Rectal smooth muscle tissue (tissue), 1 donor: ENCODE data around the gene BICRA.
"Not testable (repeated sequence)": the region's sequence is repeated elsewhere in the genome, so short reads cannot be mapped to it uniquely, and the experiment has no call there.

Experiments used
- H3K27ac ChIP-seq: one replicate; pipeline ENCODE4 v1.7.0; 2013; ENCODE audit warnings: low read depth, low read length, inconsistent platforms
- H3K27me3 ChIP-seq: one replicate; pipeline ENCODE4 v1.7.0; 2013; ENCODE audit warnings: low read length; ENCODE audit not compliant: control insufficient read depth, insufficient read depth
- H3K36me3 ChIP-seq: one replicate; pipeline ENCODE4 v1.7.0; 2013; ENCODE audit warnings: low read length; ENCODE audit not compliant: control insufficient read depth, insufficient read depth
- H3K4me1 ChIP-seq: one replicate; pipeline ENCODE4 v1.7.0; 2013; ENCODE audit warnings: low read length; ENCODE audit not compliant: control insufficient read depth, insufficient read depth
- H3K4me3 ChIP-seq: one replicate; pipeline ENCODE4 v1.7.0; 2013; ENCODE audit warnings: low read length
- H3K9ac ChIP-seq: one replicate; pipeline ENCODE4 v1.7.0; 2013; ENCODE audit warnings: low read length

The BICRA gene

DNA sequence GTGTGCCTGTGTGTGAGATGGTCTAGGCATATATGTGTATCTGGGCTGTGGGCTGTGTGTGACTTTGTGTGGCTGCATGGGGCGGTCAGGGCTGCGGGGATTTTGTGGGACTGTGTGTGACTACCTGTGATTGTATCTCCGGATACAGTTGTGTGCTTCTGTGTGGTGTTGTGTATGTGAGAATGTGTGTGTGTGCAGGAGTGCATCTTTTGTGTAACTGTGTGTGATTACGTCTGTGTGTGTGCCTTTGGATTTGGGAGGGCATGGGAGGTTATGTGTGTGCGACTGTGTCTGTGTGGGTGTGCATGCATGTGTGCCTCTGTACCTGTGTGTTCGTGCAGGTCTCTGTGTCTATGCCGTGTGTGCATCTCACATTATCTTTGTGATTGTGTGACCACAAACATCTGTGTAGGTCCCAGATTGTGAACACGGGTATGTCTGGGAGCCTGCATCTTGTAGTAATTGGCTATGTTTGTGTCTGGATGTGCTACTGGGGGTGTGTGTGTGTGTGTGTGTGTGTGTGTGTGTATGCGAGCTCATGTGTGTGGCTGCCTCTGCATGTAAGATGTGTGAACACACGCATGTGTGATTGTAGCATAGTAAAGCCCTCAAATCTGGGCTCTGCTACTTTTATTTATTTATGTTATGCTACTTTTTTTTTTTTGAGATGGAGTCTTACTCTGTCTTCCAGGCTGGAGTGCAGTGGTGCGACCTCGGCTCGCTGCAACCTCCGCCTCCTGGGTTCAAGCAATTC, 111.9 kb downstream of the BICRA start:
- H3K4me3 ChIP-seq: no peak overlapping the region
- H3K4me1 ChIP-seq: peaks cover 33% of the 10 kb centered on the region
- peaks cover 8% of the 10 kb centered on the region for H3K36me3 ChIP-seq
- H3K27ac ChIP-seq: no peak overlapping the region
- no peaks in the 10 kb centered on the region for H3K27me3 ChIP-seq
- H3K9ac ChIP-seq: no peak overlapping the region

DNA sequence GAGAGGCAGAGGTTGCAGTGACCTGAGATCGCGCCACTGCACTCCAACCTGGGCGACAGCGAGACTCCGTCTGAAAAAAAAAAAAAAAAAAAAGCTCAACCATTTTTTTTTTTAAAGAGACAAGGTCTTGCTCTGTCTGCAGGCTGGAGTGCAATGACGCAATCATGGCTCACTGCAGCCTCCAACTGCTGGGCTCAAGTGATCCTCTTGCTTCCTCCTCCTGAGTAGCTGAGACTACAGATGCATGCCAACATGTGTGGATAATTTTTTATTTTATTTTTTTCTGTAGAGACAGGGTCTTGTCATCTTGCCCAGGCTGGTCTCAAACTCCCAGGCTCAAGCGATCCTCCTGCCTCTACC, 114.6 kb downstream of the BICRA start:
- H3K4me1 ChIP-seq: peaks cover 19% of the 10 kb centered on the region
- H3K27ac ChIP-seq: peak overlapping the region; percentile 70
- no peak overlapping the region for H3K4me3 ChIP-seq
- no peaks in the 10 kb centered on the region for H3K27me3 ChIP-seq
- H3K9ac ChIP-seq: no peak overlapping the region
- peaks cover 14% of the 10 kb centered on the region for H3K36me3 ChIP-seq

DNA sequence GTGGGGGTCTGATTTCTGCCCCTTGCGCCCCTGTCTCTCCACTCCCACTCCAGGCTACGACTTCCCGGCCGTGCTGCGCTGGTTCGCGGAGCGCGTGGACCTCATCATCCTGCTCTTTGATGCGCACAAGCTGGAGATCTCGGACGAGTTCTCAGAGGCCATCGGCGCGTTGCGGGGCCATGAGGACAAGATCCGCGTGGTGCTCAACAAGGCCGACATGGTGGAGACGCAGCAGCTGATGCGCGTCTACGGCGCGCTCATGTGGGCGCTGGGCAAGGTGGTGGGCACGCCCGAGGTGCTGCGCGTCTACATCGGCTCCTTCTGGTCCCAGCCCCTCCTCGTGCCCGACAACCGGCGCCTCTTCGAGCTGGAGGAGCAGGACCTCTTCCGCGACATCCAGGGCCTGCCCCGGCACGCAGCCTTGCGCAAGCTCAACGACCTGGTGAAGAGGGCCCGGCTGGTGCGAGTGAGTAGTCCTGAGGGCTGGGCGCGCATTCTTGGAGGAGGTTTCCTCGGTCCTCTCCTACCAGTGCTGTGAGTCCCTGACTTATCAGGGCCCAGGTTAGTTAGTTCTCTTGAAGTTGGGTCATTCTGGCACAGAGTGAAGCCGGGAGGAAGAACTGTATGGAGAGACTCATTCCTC, 116.9 kb downstream of the BICRA start:
- no peak overlapping the region for H3K9ac ChIP-seq
- H3K27ac ChIP-seq: no peak overlapping the region
- peaks cover 22% of the 10 kb centered on the region for H3K4me1 ChIP-seq
- H3K27me3 ChIP-seq: no peaks in the 10 kb centered on the region
- peaks cover 19% of the 10 kb centered on the region for H3K36me3 ChIP-seq
- H3K4me3 ChIP-seq: no peak overlapping the region

DNA sequence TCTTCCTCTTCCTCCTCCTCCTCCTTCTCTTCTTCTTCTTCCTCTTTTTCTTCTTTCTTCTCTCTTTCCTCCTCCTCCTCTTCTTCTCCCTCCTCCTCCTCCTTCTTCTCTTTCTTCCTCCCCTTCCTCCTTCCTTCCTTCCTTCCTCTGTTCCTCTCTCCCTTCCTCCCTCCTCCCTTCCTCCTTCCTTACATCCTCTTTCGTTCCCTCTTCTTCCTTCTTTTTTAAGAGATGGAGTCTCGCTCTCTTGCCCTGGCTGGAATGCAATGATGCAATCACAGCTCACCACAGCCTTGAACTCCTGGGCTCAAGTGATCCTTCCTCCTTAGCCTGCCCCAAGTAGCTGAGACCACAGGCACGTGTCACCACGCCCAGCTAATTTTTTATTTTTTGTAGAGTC, 117.5 kb downstream of the BICRA start:
- H3K4me1 ChIP-seq: peaks cover 20% of the 10 kb centered on the region
- no peak overlapping the region for H3K9ac ChIP-seq
- no peaks in the 10 kb centered on the region for H3K27me3 ChIP-seq
- H3K36me3 ChIP-seq: peaks cover 19% of the 10 kb centered on the region
- H3K4me3 ChIP-seq: no peak overlapping the region
- H3K27ac ChIP-seq: no peak overlapping the region

DNA sequence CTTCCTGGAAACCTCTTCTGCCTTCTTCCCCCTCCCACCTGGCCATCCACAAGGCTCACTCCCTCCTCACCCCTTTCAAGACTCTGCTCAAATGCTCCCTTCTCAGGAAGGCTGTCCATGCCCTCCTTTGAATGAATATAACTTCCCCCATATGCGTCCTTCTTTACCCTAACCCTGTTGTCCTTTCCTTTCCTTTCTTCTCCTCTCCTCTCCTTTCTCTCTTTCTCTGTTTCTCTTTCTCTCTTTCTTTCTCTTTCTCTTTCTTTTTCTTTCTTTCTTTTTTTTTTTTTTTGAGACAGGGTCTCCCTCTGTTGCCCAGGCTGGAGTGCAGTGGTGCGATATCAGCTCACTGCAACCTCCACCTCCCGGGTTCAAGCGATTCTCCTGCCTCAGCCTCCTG, 119.4 kb downstream of the BICRA start:
- not testable (repeated sequence) for H3K9ac ChIP-seq, H3K27me3 ChIP-seq, H3K4me3 ChIP-seq
- Histone ChIP-seq H3K27ac (peak overlapping the region; percentile 24), H3K4me1 (peaks cover 15% of the 10 kb centered on the region), H3K36me3 (peaks cover 19% of the 10 kb centered on the region)

DNA sequence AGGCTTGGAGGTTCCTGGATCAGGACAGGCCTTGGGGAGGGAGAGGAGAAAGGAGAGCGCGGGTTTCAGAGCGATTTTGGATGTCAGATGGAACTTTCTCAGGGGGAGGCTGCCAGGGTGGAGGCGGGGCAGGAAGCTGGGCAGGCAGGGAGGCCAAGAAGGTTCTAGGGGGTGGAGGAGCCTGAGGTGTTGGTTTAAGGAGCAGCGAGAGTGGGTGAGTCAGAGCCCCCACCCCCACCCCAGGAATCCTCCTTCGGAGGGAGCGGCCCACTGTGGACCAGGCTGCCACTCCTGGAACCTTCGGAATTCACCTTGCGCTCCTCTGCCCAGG, 120.5 kb downstream of the BICRA start:
- Histone ChIP-seq H3K9ac (no peak overlapping the region), H3K4me3 (no peak overlapping the region), H3K36me3 (peaks cover 19% of the 10 kb centered on the region), H3K27ac (peak overlapping the region; percentile 46), H3K27me3 (no peaks in the 10 kb centered on the region), H3K4me1 (peaks cover 15% of the 10 kb centered on the region)

DNA sequence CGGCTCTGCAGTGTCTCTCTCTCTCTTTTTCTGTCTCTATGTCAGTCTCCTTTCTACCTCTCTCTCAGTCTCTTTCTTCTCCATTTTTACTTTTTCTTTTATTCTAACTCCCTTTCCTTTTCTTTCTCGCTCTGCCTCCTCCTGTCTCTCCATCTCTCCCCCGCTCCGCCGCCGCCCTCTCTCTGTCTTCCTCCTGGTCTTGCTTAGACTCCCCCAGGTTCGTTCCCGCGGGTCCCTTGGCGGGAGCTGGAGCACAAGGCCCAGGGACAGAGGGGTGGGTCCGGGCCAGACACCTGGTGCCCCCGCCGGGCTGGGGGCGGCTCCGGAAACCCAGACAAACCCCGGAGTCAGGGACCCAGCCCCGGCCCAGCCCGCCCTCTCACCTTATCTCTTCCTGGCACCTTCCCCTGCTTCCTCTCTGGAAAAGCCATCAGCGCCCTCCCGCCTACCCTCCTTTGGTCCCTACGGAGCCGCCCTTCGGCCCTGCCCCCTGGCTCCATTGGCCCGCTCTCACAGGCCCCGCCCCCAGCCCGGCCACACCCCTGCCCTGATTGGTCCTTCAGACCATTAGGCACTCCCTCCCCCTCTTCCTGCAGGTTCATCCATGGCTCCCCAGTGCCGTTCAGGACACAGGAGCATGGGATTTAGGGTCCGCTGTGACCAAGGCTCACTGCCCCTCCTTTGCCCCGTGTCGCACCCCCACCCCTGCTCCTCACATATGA, 121.0 kb downstream of the BICRA start:
- Histone ChIP-seq H3K36me3 (peaks cover 19% of the 10 kb centered on the region), H3K4me3 (no peak overlapping the region), H3K9ac (no peak overlapping the region), H3K27ac (peak overlapping the region; percentile 46), H3K27me3 (no peaks in the 10 kb centered on the region), H3K4me1 (peaks cover 15% of the 10 kb centered on the region)

DNA sequence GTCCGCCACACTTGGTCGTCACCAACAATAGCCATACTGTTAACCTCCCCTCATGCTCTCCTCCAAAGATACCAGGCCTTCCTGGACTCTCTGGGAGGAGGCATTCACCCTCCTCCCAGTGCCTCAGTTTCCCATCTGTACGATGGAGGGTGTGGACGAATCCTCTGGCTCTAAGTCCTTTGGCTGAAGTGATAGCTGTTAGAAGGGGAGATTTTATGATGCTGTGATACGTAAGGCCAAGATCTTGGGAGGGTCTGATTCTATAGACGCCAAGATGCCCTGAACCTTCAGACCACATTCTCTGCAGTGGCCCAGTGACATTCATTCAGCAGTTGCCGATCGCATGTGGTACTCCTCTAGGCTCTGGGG, 121.6 kb downstream of the BICRA start:
- H3K36me3 ChIP-seq: peaks cover 19% of the 10 kb centered on the region
- H3K4me3 ChIP-seq: no peak overlapping the region
- H3K4me1 ChIP-seq: peaks cover 15% of the 10 kb centered on the region
- no peaks in the 10 kb centered on the region for H3K27me3 ChIP-seq
- H3K27ac ChIP-seq: peak overlapping the region; percentile 46
- no peak overlapping the region for H3K9ac ChIP-seq

DNA sequence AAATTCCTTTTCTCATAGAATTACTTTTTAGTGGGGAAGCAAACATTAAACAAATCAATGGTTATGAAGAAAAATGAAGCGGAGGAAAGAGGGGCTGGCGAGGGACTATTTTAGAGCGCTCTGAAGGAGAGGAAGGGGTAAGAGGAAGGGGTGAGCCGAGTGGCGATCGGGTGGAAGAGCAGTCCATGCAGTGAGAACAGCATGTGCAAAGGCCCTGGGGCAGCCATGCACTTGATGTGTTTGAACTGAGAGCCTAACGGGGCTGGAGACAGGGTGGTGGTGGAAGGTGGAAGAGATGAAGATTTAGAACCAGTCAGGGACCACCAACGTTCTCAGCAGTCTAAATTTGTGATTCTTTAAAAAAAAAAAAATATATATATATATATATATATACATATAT, 122.0 kb downstream of the BICRA start:
- Histone ChIP-seq H3K27ac (peak overlapping the region; percentile 46), H3K9ac (no peak overlapping the region), H3K4me3 (no peak overlapping the region), H3K27me3 (no peaks in the 10 kb centered on the region), H3K4me1 (peaks cover 15% of the 10 kb centered on the region), H3K36me3 (peaks cover 18% of the 10 kb centered on the region)

DNA sequence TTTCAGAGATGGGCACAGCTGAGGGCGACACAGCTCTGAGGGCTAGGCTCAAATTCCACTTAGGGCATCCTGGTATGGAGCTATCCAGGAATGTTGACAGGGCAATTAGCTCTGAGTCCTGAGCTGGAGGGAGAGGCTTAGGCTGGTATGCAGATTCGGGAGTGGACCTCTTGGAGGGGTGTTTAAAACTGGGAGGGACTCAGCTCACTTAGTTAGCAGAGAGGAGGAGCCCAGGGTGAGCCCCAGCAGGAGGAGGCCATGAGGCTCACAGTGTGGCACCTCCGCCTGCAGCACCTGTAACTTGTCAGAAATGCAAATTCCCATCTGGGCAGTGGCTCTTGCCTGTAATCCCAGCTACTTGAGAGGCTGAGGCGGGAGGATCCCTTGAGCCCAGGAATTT, 126.2 kb downstream of the BICRA start:
- Histone ChIP-seq H3K9ac (no peak overlapping the region), H3K36me3 (peaks cover 11% of the 10 kb centered on the region)

DNA sequence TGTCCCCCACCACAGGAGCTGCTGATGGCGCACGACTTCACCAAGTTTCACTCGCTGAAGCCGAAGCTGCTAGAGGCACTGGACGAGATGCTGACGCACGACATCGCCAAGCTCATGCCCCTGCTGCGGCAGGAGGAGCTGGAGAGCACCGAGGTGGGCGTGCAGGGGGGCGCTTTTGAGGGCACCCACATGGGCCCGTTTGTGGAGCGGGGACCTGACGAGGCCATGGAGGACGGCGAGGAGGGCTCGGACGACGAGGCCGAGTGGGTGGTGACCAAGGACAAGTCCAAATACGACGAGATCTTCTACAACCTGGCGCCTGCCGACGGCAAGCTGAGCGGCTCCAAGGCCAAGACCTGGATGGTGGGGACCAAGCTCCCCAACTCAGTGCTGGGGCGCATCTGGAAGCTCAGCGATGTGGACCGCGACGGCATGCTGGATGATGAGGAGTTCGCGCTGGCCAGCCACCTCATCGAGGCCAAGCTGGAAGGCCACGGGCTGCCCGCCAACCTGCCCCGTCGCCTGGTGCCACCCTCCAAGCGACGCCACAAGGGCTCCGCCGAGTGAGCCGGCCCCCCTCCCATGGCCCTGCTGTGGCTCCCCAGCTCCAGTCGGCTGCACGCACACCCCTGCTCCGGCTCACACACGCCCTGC, 132.1 kb downstream of the BICRA start:
- H3K27ac ChIP-seq: no peak overlapping the region
- H3K27me3 ChIP-seq: no peaks in the 10 kb centered on the region
- peaks cover 6% of the 10 kb centered on the region for H3K4me1 ChIP-seq
- H3K36me3 ChIP-seq: peaks cover 12% of the 10 kb centered on the region
- no peak overlapping the region for H3K9ac ChIP-seq
- no peak overlapping the region for H3K4me3 ChIP-seq

More for the DNA sequence above, 126.2 kb downstream of the BICRA start:
- H3K27ac ChIP-seq: no peak overlapping the region
- H3K4me3 ChIP-seq: no peak overlapping the region
- no peaks in the 10 kb centered on the region for H3K27me3 ChIP-seq
- H3K4me1 ChIP-seq: peaks cover 3% of the 10 kb centered on the region

DNA sequence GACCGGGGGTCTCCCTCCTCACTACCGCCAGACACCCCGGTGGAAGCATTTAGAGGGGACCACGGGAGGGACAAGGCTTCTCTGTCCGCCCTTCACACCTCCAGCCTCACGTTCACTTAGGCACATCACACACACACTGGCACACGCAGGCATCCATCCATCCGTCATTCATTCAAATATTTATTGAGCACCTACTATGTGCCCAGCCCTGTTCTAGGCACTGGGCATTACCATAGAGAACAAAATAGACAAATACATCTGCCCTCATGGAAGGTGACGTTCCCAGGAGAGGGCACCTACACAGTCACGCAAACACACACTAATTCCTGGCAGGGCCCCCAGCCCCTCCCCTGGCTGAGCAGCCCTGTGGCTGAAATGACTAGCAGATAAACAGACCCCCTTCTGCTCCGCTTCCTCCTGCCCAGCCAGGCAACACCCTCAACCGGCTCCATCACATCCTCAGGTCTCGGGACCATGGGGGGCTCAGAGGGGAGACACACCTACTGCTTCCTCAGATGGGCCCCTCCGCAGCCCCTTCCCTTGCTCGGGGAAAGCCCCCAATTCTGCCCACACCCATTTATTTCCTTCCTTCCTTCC, 132.7 kb downstream of the BICRA start:
- Histone ChIP-seq H3K27me3 (no peaks in the 10 kb centered on the region), H3K36me3 (peaks cover 12% of the 10 kb centered on the region), H3K27ac (peak overlapping the region; percentile 97), H3K4me1 (peaks cover 7% of the 10 kb centered on the region), H3K4me3 (no peak overlapping the region), H3K9ac (no peak overlapping the region)
